Liver (tissue), 9 donors: ENCODE results near the gene CTSA. TPM values are rescaled to one million over a fixed set of nuclear protein-coding genes. Genes with fewer than 3 reads are reported as not detected.
A peak's percentile ranks its signal among the peaks of the same experiment; 100 is the strongest.

Experiments
- DNase-seq: peaks from one replicate; pipeline ENCODE4 v3.0.0-alpha.2; 2017; ENCODE audit warnings: low spot score
- H3K27ac ChIP-seq, 2 donors: one replicate each; pipeline ENCODE4 v1.7.0; 2013; ENCODE audit warnings: inconsistent platforms in 2 of 2, low read length in 2 of 2, control low read depth in 1 of 2, low read depth in 1 of 2, mild to moderate bottlenecking in 1 of 2
- H3K27me3 ChIP-seq, 4 donors: one replicate each; pipeline versions ENCODE4 v1.6.1 to v1.7.0; 2013; ENCODE audit warnings: low read length in 3 of 4, inconsistent platforms in 1 of 4, mild to moderate bottlenecking in 1 of 4, moderate library complexity in 1 of 4; ENCODE audit not compliant: control insufficient read depth in 4 of 4, insufficient read depth in 4 of 4
- H3K36me3 ChIP-seq, 4 donors: one replicate each; pipeline versions ENCODE4 v1.6.1 to v1.7.0; 2013; ENCODE audit warnings: low read length in 3 of 4, mild to moderate bottlenecking in 3 of 4, low read depth in 1 of 4, moderate library complexity in 1 of 4; ENCODE audit not compliant: control insufficient read depth in 4 of 4, insufficient read depth in 3 of 4
- H3K4me1 ChIP-seq, 4 donors: one replicate each; pipeline versions ENCODE4 v1.6.1 to v1.7.0; 2013; ENCODE audit warnings: low read length in 3 of 4, mild to moderate bottlenecking in 3 of 4, moderate library complexity in 1 of 4; ENCODE audit not compliant: control insufficient read depth in 4 of 4, insufficient read depth in 4 of 4
- H3K4me3 ChIP-seq, 3 donors: one replicate each; pipeline versions ENCODE4 v1.6.1 to v1.7.0; 2013; ENCODE audit warnings: low read length in 3 of 3, control low read depth in 1 of 3, low read depth in 1 of 3, mild to moderate bottlenecking in 1 of 3
- H3K9ac ChIP-seq, 2 donors: one replicate each; pipeline ENCODE4 v1.7.0; 2013; ENCODE audit warnings: low read length in 2 of 2, mild to moderate bottlenecking in 2 of 2, moderate library complexity in 2 of 2, control low read depth in 1 of 2, low read depth in 1 of 2
- H3K9me3 ChIP-seq, 4 donors: one replicate each; pipeline versions ENCODE4 v1.6.1 to v1.7.0; 2013; ENCODE audit warnings: low read length in 3 of 4; ENCODE audit not compliant: control insufficient read depth in 4 of 4
- FOXA1 ChIP-seq: IDR thresholded peaks from 2 replicates; pipeline ENCODE4 v1.6.1; 2016; ENCODE audit warnings: antibody characterized with exemption
- GABPA ChIP-seq, 2 donors: IDR thresholded peaks in 1 of 2; conservative IDR thresholded peaks in 1 of 2; 2 replicates each; pipeline ENCODE4 v1.6.1; 2016; ENCODE audit warnings: antibody characterized with exemption in 2 of 2, mild to moderate bottlenecking in 1 of 2, moderate library complexity in 1 of 2
- HNF4A ChIP-seq, 2 donors: conservative IDR thresholded peaks; 2 replicates each; pipeline ENCODE4 v1.6.1; 2016; ENCODE audit warnings: antibody characterized with exemption in 2 of 2, mild to moderate bottlenecking in 2 of 2
- HNF4G ChIP-seq: IDR thresholded peaks from 2 replicates; pipeline ENCODE4 v1.6.1; 2016; ENCODE audit warnings: antibody characterized with exemption
- JUND ChIP-seq, 2 donors: IDR thresholded peaks; 2 replicates each; pipeline ENCODE4 v1.6.1; 2016; ENCODE audit warnings: antibody characterized with exemption in 2 of 2
- NR2F2 ChIP-seq: IDR thresholded peaks from 2 replicates; pipeline ENCODE4 v1.6.1; 2016; ENCODE audit warnings: antibody characterized with exemption
- RAD21 ChIP-seq, 2 donors: IDR thresholded peaks; 2 replicates each; pipeline ENCODE4 v1.6.1; 2016; ENCODE audit warnings: antibody characterized with exemption in 2 of 2, mild to moderate bottlenecking in 2 of 2
- SP1 ChIP-seq: IDR thresholded peaks from 2 replicates; pipeline ENCODE4 v1.6.1; 2018; ENCODE audit warnings: antibody characterized with exemption, mild to moderate bottlenecking
- WGBS: extraction: QIAGEN DNeasy Blood & Tissue Kit; methylation state at CpG from one replicate; pipeline ENCODE4 v1.1.7; 2013; 5-methylcytosine and 5-hydroxymethylcytosine counted together
- polyA plus RNA-seq, 2 donors: library from polyadenylated mRNA; stranded (reverse) in 1 of 2; unstranded in 1 of 2; fragments of 200-250 nt in 1 of 2; fragments of >200 nt in 1 of 2; fragmentation: Nextera tagmentation in 1 of 2; extraction: Ambion mirVana in 1 of 2; gene quantifications; one replicate each; pipeline versions ENCODE4 v1.2.1 to v1.2.3, GENCODE V29; 2013 to 2015
- total RNA-seq, 2 donors: library from RNA; depleted of rRNA; stranded (reverse); fragments of >200 nt; gene quantifications; one replicate each; pipeline ENCODE4 v1.2.3, GENCODE V29; 2014
- TF ChIP-seq, protein P1 (sequence below): IDR thresholded peaks from 2 replicates; pipeline ENCODE4 v1.6.1; 2016; ENCODE audit warnings: antibody characterized with exemption
- TF ChIP-seq, protein P2 (sequence below): IDR thresholded peaks from 2 replicates; pipeline ENCODE4 v1.6.1; 2016; ENCODE audit warnings: antibody characterized with exemption
- TF ChIP-seq, protein P3 (sequence below): IDR thresholded peaks from 2 replicates; pipeline ENCODE4 v1.6.1; 2016; ENCODE audit warnings: antibody characterized with exemption
- TF ChIP-seq, protein P4 (sequence below): IDR thresholded peaks from 2 replicates; pipeline ENCODE4 v1.6.1; 2016; ENCODE audit warnings: antibody characterized with exemption, mild to moderate bottlenecking
- donor health status: healthy.
- donor health status: healthy.
- donor health status: healthy.
- donor health status: healthy.
- donor health status: healthy.

Gene CTSA
- total and polyA plus RNA-seq, 4 donors, result 45.6 to 151 (median 76.4) TPM

DNA sequence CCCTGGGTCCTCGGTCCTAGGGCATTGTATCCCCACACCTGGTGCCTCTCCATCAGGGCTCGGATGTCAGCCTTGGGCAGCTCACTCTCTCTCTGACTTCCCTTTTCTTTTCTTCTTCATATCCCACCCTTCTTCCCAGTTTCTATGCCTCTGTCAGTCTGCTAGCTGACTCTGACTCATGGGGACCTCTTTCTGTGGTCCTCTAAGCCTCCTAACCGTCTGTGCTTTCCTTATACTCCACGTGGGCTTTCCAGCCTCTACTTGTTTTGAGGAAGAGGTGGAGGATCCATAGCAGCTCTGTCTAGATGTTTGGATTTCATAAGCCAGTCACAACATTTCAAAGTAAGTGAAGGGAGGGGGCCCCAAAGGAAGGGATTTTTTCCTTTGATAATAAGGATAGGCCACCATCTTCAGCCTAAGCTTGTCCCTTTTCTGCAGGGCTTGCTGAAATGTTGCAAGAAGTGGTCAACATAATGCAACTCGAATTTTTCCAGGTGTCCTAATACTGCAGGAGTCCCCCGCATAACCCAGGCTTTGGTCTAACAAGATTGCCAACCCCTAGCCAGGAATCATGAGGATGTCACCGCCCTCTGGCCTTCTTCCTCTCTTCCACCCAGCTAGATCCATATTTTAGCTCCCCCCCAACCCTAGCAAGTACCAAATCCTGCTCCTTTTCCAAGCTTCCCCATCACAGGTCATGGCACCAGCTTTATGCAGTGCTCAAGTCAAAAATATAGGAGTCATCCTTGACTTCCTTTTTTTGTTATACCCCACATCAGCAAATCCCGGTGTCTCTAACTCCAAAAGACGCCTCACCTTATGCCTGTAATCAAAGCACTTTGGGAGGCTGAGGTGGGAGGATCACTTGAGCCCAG lies 29.6 kb downstream of the CTSA start:
- Histone ChIP-seq H3K9me3 (no peaks in the 10 kb centered on the region), H3K9ac (peak overlapping the region in 1 of 2 donors; percentile 44), H3K4me1 (peaks cover 3 to 23% (median 9%) of the 10 kb centered on the region in 4 donors), H3K36me3 (no peaks in the 10 kb centered on the region), H3K27me3 (no peaks in the 10 kb centered on the region), H3K27ac (peak overlapping the region; percentile 47 to 58), H3K4me3 (no peak overlapping the region)
- TF ChIP-seq HNF4A (conservative IDR thresholded peaks at IDR 0.05), result no peak
- no peak for TF ChIP-seq FOXA1
- TF ChIP-seq, protein P1, sequence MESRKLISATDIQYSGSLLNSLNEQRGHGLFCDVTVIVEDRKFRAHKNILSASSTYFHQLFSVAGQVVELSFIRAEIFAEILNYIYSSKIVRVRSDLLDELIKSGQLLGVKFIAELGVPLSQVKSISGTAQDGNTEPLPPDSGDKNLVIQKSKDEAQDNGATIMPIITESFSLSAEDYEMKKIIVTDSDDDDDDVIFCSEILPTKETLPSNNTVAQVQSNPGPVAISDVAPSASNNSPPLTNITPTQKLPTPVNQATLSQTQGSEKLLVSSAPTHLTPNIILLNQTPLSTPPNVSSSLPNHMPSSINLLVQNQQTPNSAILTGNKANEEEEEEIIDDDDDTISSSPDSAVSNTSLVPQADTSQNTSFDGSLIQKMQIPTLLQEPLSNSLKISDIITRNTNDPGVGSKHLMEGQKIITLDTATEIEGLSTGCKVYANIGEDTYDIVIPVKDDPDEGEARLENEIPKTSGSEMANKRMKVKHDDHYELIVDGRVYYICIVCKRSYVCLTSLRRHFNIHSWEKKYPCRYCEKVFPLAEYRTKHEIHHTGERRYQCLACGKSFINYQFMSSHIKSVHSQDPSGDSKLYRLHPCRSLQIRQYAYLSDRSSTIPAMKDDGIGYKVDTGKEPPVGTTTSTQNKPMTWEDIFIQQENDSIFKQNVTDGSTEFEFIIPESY, result no peak
- TF ChIP-seq, protein P2, sequence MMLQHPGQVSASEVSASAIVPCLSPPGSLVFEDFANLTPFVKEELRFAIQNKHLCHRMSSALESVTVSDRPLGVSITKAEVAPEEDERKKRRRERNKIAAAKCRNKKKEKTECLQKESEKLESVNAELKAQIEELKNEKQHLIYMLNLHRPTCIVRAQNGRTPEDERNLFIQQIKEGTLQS, result no peak
- no peak for TF ChIP-seq HNF4G
- TF ChIP-seq, protein P3, sequence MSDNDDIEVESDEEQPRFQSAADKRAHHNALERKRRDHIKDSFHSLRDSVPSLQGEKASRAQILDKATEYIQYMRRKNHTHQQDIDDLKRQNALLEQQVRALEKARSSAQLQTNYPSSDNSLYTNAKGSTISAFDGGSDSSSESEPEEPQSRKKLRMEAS, result no peak
- TF ChIP-seq JUND (IDR thresholded peaks at IDR 0.05), result no peak
- DNase-seq, result no peak
- WGBS, result 75% methylated on average over 9 of the region's 9 CpGs

DNA sequence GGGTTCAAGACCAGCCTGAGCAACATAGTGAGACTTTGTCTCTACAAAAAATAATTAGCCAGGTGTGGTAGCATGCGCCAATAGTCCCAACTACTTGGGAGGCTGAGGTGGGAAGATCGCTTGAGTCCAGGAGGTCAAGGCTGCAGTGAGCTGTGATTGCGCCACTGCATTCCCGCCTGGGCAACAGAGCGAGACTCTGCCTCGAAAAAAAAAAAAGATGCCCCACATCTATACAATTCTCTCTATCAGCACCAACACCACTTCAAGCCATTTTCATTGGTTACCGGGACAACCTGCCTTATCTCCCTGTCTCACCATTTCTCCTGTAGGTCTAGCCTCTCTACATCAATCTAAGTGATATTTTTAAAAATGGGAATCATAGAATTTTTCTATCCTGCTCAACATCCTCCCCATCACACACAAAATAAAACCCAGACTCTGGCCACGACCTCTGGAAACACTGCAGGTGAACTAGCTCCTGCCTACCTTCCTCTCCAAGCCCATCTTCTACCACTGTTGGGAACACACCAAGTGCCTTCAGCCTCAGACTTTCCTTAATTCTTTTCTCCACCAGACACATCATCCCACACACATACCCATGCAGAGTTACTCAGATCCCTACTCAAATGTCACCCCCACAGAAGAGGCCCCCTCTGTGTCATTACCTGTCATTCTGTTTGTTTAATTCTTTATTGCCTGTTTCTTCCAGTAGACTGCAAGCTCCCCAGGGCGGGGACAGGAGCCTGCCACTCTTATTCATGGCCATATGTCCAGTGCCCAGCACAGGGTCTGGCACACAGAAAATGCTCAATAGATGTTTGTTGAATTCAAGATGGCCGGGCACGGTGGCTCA lies 30.4 kb downstream of the CTSA start:
- H3K9me3 ChIP-seq, result no peaks in the 10 kb centered on the region
- WGBS, result 69% methylated on average over 11 of the region's 11 CpGs
- H3K4me1 ChIP-seq, result peaks cover 3 to 23% (median 9%) of the 10 kb centered on the region in 4 donors
- no peaks in the 10 kb centered on the region for H3K27me3 ChIP-seq
- no peak overlapping the region for H3K27ac ChIP-seq
- no peaks in the 10 kb centered on the region for H3K36me3 ChIP-seq
- no peak for TF ChIP-seq FOXA1
- TF ChIP-seq, protein P4, sequence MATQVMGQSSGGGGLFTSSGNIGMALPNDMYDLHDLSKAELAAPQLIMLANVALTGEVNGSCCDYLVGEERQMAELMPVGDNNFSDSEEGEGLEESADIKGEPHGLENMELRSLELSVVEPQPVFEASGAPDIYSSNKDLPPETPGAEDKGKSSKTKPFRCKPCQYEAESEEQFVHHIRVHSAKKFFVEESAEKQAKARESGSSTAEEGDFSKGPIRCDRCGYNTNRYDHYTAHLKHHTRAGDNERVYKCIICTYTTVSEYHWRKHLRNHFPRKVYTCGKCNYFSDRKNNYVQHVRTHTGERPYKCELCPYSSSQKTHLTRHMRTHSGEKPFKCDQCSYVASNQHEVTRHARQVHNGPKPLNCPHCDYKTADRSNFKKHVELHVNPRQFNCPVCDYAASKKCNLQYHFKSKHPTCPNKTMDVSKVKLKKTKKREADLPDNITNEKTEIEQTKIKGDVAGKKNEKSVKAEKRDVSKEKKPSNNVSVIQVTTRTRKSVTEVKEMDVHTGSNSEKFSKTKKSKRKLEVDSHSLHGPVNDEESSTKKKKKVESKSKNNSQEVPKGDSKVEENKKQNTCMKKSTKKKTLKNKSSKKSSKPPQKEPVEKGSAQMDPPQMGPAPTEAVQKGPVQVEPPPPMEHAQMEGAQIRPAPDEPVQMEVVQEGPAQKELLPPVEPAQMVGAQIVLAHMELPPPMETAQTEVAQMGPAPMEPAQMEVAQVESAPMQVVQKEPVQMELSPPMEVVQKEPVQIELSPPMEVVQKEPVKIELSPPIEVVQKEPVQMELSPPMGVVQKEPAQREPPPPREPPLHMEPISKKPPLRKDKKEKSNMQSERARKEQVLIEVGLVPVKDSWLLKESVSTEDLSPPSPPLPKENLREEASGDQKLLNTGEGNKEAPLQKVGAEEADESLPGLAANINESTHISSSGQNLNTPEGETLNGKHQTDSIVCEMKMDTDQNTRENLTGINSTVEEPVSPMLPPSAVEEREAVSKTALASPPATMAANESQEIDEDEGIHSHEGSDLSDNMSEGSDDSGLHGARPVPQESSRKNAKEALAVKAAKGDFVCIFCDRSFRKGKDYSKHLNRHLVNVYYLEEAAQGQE, result no peak
- TF ChIP-seq NR2F2, result no peak
- no peak for TF ChIP-seq RAD21 (IDR thresholded peaks at IDR 0.05)
- TF ChIP-seq JUND (IDR thresholded peaks at IDR 0.05), result no peak
- TF ChIP-seq SP1, result no peak
- peak in 1 of 2 donors; percentile 15 for TF ChIP-seq HNF4A (conservative IDR thresholded peaks at IDR 0.05)
- TF ChIP-seq, protein P1, result no peak
- no peak for TF ChIP-seq GABPA (IDR thresholded peaks at IDR 0.05 in 1 of 2, conservative IDR thresholded peaks at IDR 0.05 in 1 of 2)
- no peak for DNase-seq
- H3K4me3 ChIP-seq, result no peak overlapping the region
- no peak overlapping the region for H3K9ac ChIP-seq
